T-helper 17 cell (primary cell): Measurements from ENCODE around the gene GKN1. TPM values are rescaled to one million over a fixed set of nuclear protein-coding genes. Genes with fewer than 3 reads are reported as not detected.

Experiments used
- ATAC-seq: fragments of 150-1000 bp; cut with Tn5 transposase; 2 replicates; pipeline ENCODE4 v1.10.0; 2021; ENCODE audit warnings: mild to moderate bottlenecking, moderate library complexity
- DNase-seq, 3 donors: peaks; one replicate each; pipeline versions ENCODE4 v3.0.0 to v3.0.0-alpha.2; 2020 to 2021
- H3K9me3 ChIP-seq: one replicate; pipeline ENCODE4 v1.7.0; 2013; ENCODE audit warnings: low read length, mild to moderate bottlenecking; ENCODE audit not compliant: control insufficient read depth, poor library complexity, severe bottlenecking
- H3K27ac Mint-ChIP-seq: one replicate; pipeline ENCODE4 v1.8.0; 2022; ENCODE audit warnings: mild to moderate bottlenecking, moderate library complexity, mixed read lengths
- H3K27me3 Mint-ChIP-seq: one replicate; pipeline ENCODE4 v1.8.0; 2022; ENCODE audit warnings: mixed read lengths
- H3K36me3 Mint-ChIP-seq: one replicate; pipeline ENCODE4 v1.8.0; 2022; ENCODE audit warnings: low read depth, mixed read lengths
- H3K4me1 Mint-ChIP-seq: one replicate; pipeline ENCODE4 v1.8.0; 2022; ENCODE audit warnings: mild to moderate bottlenecking, mixed read lengths
- H3K4me3 Mint-ChIP-seq: one replicate; pipeline ENCODE4 v1.8.0; 2022; ENCODE audit warnings: mild to moderate bottlenecking, moderate library complexity, mixed read lengths
- total RNA-seq, 4 donors: library from RNA in 2 of 4; stranded (reverse) in 2 of 4; gene quantifications; one replicate each; pipeline ENCODE4 v1.2.3 and lab custom pipeline; 2022 to 2026

The GKN1 gene
- total RNA-seq, 2 donors from 2014 or later, result not detected

- H3K4me3 Mint-ChIP-seq, result no peak overlapping the region
- no peaks in the 10 kb centered on the region for H3K9me3 ChIP-seq
- peaks cover 39% of the 10 kb centered on the region for H3K27me3 Mint-ChIP-seq
- peaks cover 2% of the 10 kb centered on the region for H3K36me3 Mint-ChIP-seq
- H3K27ac Mint-ChIP-seq, result no peak overlapping the region
- DNase-seq (no peak), ATAC-seq (no peak)
- peaks cover 2% of the 10 kb centered on the region for H3K4me1 Mint-ChIP-seq
These were observed 3.7 kb upstream of the GKN1 start for GRCh38 chr2:68970566-68971265.

- Mint-ChIP-seq H3K4me1 (peaks cover 2% of the 10 kb centered on the region), H3K4me3 (no peak overlapping the region), H3K27ac (no peak overlapping the region), H3K36me3 (peaks cover 2% of the 10 kb centered on the region), H3K27me3 (peaks cover 39% of the 10 kb centered on the region)
- DNase-seq (no peak), ATAC-seq (no peak)
- no peaks in the 10 kb centered on the region for H3K9me3 ChIP-seq
These were observed 2.7 kb upstream of the GKN1 start for GRCh38 chr2:68971591-68972231.

GRCh38 chr2:68974946-68975665, 670 bp downstream of the GKN1 start:
- Mint-ChIP-seq H3K4me3 (no peak overlapping the region), H3K27ac (no peak overlapping the region), H3K27me3 (peaks cover 51% of the 10 kb centered on the region), H3K4me1 (no peaks in the 10 kb centered on the region), H3K36me3 (peaks cover 3% of the 10 kb centered on the region)
- ATAC-seq, result no peak
- DNase-seq, result no peak
- no peaks in the 10 kb centered on the region for H3K9me3 ChIP-seq

GRCh38 chr2:68975844-68976243, 1.4 kb downstream of the GKN1 start:
- ATAC-seq, result no peak
- no peak for DNase-seq
- Mint-ChIP-seq H3K4me3 (no peak overlapping the region), H3K27me3 (peaks cover 55% of the 10 kb centered on the region), H3K36me3 (peaks cover 3% of the 10 kb centered on the region), H3K27ac (no peak overlapping the region), H3K4me1 (no peaks in the 10 kb centered on the region)
- H3K9me3 ChIP-seq, result no peaks in the 10 kb centered on the region

GRCh38 chr2:68977453-68977852, 3.0 kb downstream of the GKN1 start:
- ATAC-seq (no peak), DNase-seq (no peak)
- Mint-ChIP-seq H3K4me1 (no peaks in the 10 kb centered on the region), H3K4me3 (no peak overlapping the region), H3K27me3 (peaks cover 55% of the 10 kb centered on the region), H3K36me3 (peaks cover 3% of the 10 kb centered on the region), H3K27ac (no peak overlapping the region)
- H3K9me3 ChIP-seq, result no peaks in the 10 kb centered on the region

- no peaks in the 10 kb centered on the region for H3K9me3 ChIP-seq
- Mint-ChIP-seq H3K36me3 (peaks cover 3% of the 10 kb centered on the region), H3K27me3 (peaks cover 50% of the 10 kb centered on the region), H3K27ac (no peak overlapping the region), H3K4me3 (no peak overlapping the region), H3K4me1 (no peaks in the 10 kb centered on the region)
- DNase-seq (no peak), ATAC-seq (no peak)
These were observed 3.7 kb downstream of the GKN1 start for GRCh38 chr2:68978098-68978497.

GRCh38 chr2:68980956-68981355, 6.5 kb downstream of the GKN1 start:
- Mint-ChIP-seq H3K4me3 (no peak overlapping the region), H3K27ac (no peak overlapping the region), H3K36me3 (peaks cover 3% of the 10 kb centered on the region), H3K27me3 (peaks cover 28% of the 10 kb centered on the region), H3K4me1 (no peaks in the 10 kb centered on the region)
- ATAC-seq (no peak), DNase-seq (no peak)
- H3K9me3 ChIP-seq, result no peaks in the 10 kb centered on the region

GRCh38 chr2:68987021-68987503, 12.6 kb downstream of the GKN1 start:
- no peak overlapping the region for H3K27ac Mint-ChIP-seq
- ATAC-seq, result no peak
- peaks cover 14% of the 10 kb centered on the region for H3K27me3 Mint-ChIP-seq
- H3K4me1 Mint-ChIP-seq, result no peaks in the 10 kb centered on the region
- no peak overlapping the region for H3K4me3 Mint-ChIP-seq
- no peaks in the 10 kb centered on the region for H3K9me3 ChIP-seq
- H3K36me3 Mint-ChIP-seq, result peaks cover 2% of the 10 kb centered on the region
- DNase-seq, result no peak

GRCh38 chr2:68989035-68989434, 14.6 kb downstream of the GKN1 start:
- no peak overlapping the region for H3K4me3 Mint-ChIP-seq
- H3K36me3 Mint-ChIP-seq, result peaks cover 2% of the 10 kb centered on the region
- no peak for DNase-seq
- no peaks in the 10 kb centered on the region for H3K9me3 ChIP-seq
- no peak overlapping the region for H3K27ac Mint-ChIP-seq
- ATAC-seq, result no peak
- no peaks in the 10 kb centered on the region for H3K4me1 Mint-ChIP-seq
- peaks cover 25% of the 10 kb centered on the region for H3K27me3 Mint-ChIP-seq

GRCh38 chr2:68992341-68992740, 17.9 kb downstream of the GKN1 start:
- H3K4me1 Mint-ChIP-seq, result no peaks in the 10 kb centered on the region
- no peak for DNase-seq
- ATAC-seq, result no peak
- peaks cover 46% of the 10 kb centered on the region for H3K27me3 Mint-ChIP-seq
- no peaks in the 10 kb centered on the region for H3K9me3 ChIP-seq
- no peak overlapping the region for H3K4me3 Mint-ChIP-seq
- peaks cover 2% of the 10 kb centered on the region for H3K36me3 Mint-ChIP-seq
- no peak overlapping the region for H3K27ac Mint-ChIP-seq

GRCh38 chr2:68992933-68993332, 18.5 kb downstream of the GKN1 start:
- H3K4me3 Mint-ChIP-seq, result no peak overlapping the region
- ATAC-seq, result no peak
- H3K27me3 Mint-ChIP-seq, result peaks cover 46% of the 10 kb centered on the region
- H3K4me1 Mint-ChIP-seq, result no peaks in the 10 kb centered on the region
- H3K27ac Mint-ChIP-seq, result no peak overlapping the region
- peaks cover 2% of the 10 kb centered on the region for H3K36me3 Mint-ChIP-seq
- no peak for DNase-seq
- no peaks in the 10 kb centered on the region for H3K9me3 ChIP-seq

GRCh38 chr2:68993660-68994059, 19.2 kb downstream of the GKN1 start:
- no peaks in the 10 kb centered on the region for H3K9me3 ChIP-seq
- no peak overlapping the region for H3K4me3 Mint-ChIP-seq
- H3K36me3 Mint-ChIP-seq, result peaks cover 2% of the 10 kb centered on the region
- ATAC-seq (no peak), DNase-seq (no peak)
- H3K27ac Mint-ChIP-seq, result no peak overlapping the region
- H3K4me1 Mint-ChIP-seq, result no peaks in the 10 kb centered on the region
- H3K27me3 Mint-ChIP-seq, result peaks cover 46% of the 10 kb centered on the region

- DNase-seq (no peak), ATAC-seq (no peak)
- Mint-ChIP-seq H3K27ac (no peak overlapping the region), H3K36me3 (peaks cover 2% of the 10 kb centered on the region), H3K4me3 (no peak overlapping the region), H3K27me3 (peaks cover 46% of the 10 kb centered on the region), H3K4me1 (no peaks in the 10 kb centered on the region)
- no peaks in the 10 kb centered on the region for H3K9me3 ChIP-seq
These were observed 20.4 kb downstream of the GKN1 start for GRCh38 chr2:68994864-68995263.
